K562 (cell line): ENCODE data around the gene PLXNA3. TPM values are rescaled to one million over a fixed set of nuclear protein-coding genes. Genes with fewer than 3 reads are reported as not detected.
A peak's percentile ranks its signal among the peaks of the same experiment; 100 is the strongest.

Source experiments
- BDP1 ChIP-seq: IDR thresholded peaks from 3 replicates; pipeline ENCODE4 v1.6.1; 2011; ENCODE audit not compliant: insufficient read length, insufficient read depth
- CBFA2T3 ChIP-seq: fragments of 450-650 bp; IDR thresholded peaks from 2 replicates; pipeline ENCODE4 v1.6.1; 2017
- CHD1 ChIP-seq: fragments of 200-600 bp; sonication (generic); IDR thresholded peaks from one replicate; pipeline ENCODE4 v1.6.1; 2012; ENCODE audit warnings: mild to moderate bottlenecking, moderate library complexity, low read length, inconsistent platforms
- EP400 ChIP-seq: fragments of 450-650 bp; IDR thresholded peaks from 2 replicates; pipeline ENCODE4 v1.6.1; 2017; ENCODE audit warnings: antibody characterized with exemption, mild to moderate bottlenecking, moderate library complexity
- MEIS2 ChIP-seq: fragments of 450-650 bp; IDR thresholded peaks from 2 replicates; pipeline ENCODE4 v1.6.1; 2014; ENCODE audit warnings: mild to moderate bottlenecking; ENCODE audit not compliant: partially characterized antibody
- SMARCA5 ChIP-seq: fragments of 450-650 bp; IDR thresholded peaks from 2 replicates; pipeline ENCODE4 v1.6.1; 2016
- SPI1 ChIP-seq: IDR thresholded peaks from 2 replicates; pipeline ENCODE4 v1.6.1; 2011; ENCODE audit warnings: low read depth, low read length, control low read depth, borderline replicate concordance
- SREBF1 ChIP-seq: fragments of 150-350 bp; IDR thresholded peaks from 2 replicates; pipeline ENCODE4 v1.6.1; 2014; ENCODE audit warnings: antibody characterized with exemption, low read depth, low read length, borderline replicate concordance
- SRSF1 ChIP-seq: fragments of 200-400 bp; formaldehyde crosslinking; IDR thresholded peaks from 2 replicates; pipeline ENCODE4 v1.6.1; 2017; ENCODE audit warnings: mild to moderate bottlenecking, low read depth, low read length, moderate library complexity
- ZBTB1 ChIP-seq: sonication (generic); formaldehyde crosslinking; IDR thresholded peaks from 2 replicates; pipeline ENCODE4 v1.8.1; 2023; ENCODE audit warnings: missing genetic modification reagents, low read depth, mild to moderate bottlenecking, borderline replicate concordance
- ZC3H8 ChIP-seq: fragments of 450-650 bp; IDR thresholded peaks from 2 replicates; pipeline ENCODE4 v1.6.1; 2017
- ZNF699 ChIP-seq: fragments of 250-450 bp; sonication (Bioruptor Pico); IDR thresholded peaks from 2 replicates; pipeline ENCODE4 v1.8.0; 2021; ENCODE audit warnings: mild to moderate bottlenecking, moderate library complexity; ENCODE audit not compliant: insufficient replicate concordance
- polyA plus RNA-seq, 8 experiments: library from polyadenylated mRNA; depleted of rRNA in 4 of 8; stranded (reverse) in 5 of 8; unstranded in 3 of 8; fragments of >200 nt; fragmentation: Nextera tagmentation in 2 of 8; fragmentation: Illumina TruSeq in 1 of 8; extraction: Ambion mirVana in 2 of 8; extraction: Trizol in 1 of 8; gene quantifications; 2 replicates each; pipeline versions ENCODE4 v1.2.1 to v1.2.3, GENCODE V29; 2011 to 2014; ENCODE audit warnings: inconsistent platforms in 1 of 8, missing spikeins in 1 of 8
- total RNA-seq, 7 experiments: library from RNA; depleted of rRNA in 6 of 7; stranded (reverse); fragments of >200 nt in 6 of 7; fragmentation: Illumina TruSeq in 2 of 7; extraction: Trizol in 2 of 7; gene quantifications; 2 replicates each; pipeline versions ENCODE4 v1.2.1 to v1.2.3, GENCODE V29; 2011 to 2021; ENCODE audit warnings: low replicate concordance in 1 of 7
- TF ChIP-seq, protein P1 (sequence below): fragments of 250-450 bp; sonication (Bioruptor Pico); IDR thresholded peaks from 2 replicates; pipeline ENCODE4 v1.8.0; 2021; ENCODE audit warnings: mild to moderate bottlenecking, moderate library complexity
- TF ChIP-seq, protein P2 (sequence below): fragments of 450-650 bp; IDR thresholded peaks from 2 replicates; pipeline ENCODE4 v1.6.1; 2016; ENCODE audit warnings: mild to moderate bottlenecking, moderate library complexity

Gene PLXNA3
- total and polyA plus RNA-seq, 9 of the 15 experiments (the other 6 are each of a cell fraction or from before 2014, with no cell fraction given) = 0.32 to 47.8 (median 7.5) TPM

DNA sequence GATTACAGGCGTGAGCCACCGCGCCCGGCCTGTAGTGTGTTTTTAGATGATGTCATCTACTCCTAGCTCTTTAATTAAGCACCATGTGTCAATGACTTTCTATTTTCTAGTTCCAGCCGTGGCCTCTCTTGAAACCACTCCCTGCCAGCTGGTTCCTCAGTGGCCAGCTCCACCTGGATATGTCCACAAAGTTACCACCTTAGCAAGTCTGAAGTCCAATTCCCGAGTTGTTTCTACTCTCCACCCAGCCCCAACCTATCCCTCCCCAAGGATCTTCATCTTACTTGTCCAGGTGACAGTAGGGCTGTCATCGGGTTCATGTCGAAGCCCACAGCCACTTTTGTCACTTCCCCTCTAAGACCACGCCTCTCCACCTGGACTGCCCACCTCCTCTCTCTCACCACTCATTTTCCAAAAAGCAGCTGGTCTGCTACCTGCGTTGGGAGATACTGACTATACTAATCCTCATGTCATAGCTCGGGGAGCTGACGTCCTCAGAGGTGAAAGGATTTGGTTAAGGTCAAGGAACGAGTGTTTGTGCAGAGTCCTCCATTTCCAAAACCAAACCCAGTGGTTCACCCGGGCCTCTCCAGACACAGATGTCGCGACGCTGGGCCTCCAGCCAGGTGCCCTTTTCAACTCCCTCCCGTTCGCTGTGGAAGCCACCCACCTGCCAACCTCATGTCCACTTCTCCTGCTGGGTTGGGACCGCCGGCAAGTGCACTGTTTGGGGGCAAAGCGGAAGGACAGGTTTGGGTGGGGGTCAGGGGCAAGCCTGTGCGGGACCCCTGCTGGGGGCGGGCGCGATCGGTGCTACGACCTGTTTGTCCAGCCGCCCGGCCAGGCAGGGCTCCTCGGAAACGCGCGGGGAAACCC, 57.2 kb downstream of the PLXNA3 start (continued):
- TF ChIP-seq, protein P1, sequence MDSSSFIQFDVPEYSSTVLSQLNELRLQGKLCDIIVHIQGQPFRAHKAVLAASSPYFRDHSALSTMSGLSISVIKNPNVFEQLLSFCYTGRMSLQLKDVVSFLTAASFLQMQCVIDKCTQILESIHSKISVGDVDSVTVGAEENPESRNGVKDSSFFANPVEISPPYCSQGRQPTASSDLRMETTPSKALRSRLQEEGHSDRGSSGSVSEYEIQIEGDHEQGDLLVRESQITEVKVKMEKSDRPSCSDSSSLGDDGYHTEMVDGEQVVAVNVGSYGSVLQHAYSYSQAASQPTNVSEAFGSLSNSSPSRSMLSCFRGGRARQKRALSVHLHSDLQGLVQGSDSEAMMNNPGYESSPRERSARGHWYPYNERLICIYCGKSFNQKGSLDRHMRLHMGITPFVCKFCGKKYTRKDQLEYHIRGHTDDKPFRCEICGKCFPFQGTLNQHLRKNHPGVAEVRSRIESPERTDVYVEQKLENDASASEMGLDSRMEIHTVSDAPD (CRISPR knock-in tag) = no peak
- TF ChIP-seq MEIS2 = peak; percentile 73
- TF ChIP-seq ZBTB1 = no peak
- TF ChIP-seq SPI1 = peak; percentile 79
- no peak for TF ChIP-seq ZC3H8
- TF ChIP-seq SREBF1 = no peak
- TF ChIP-seq ZNF699 = no peak
- TF ChIP-seq, protein P2, sequence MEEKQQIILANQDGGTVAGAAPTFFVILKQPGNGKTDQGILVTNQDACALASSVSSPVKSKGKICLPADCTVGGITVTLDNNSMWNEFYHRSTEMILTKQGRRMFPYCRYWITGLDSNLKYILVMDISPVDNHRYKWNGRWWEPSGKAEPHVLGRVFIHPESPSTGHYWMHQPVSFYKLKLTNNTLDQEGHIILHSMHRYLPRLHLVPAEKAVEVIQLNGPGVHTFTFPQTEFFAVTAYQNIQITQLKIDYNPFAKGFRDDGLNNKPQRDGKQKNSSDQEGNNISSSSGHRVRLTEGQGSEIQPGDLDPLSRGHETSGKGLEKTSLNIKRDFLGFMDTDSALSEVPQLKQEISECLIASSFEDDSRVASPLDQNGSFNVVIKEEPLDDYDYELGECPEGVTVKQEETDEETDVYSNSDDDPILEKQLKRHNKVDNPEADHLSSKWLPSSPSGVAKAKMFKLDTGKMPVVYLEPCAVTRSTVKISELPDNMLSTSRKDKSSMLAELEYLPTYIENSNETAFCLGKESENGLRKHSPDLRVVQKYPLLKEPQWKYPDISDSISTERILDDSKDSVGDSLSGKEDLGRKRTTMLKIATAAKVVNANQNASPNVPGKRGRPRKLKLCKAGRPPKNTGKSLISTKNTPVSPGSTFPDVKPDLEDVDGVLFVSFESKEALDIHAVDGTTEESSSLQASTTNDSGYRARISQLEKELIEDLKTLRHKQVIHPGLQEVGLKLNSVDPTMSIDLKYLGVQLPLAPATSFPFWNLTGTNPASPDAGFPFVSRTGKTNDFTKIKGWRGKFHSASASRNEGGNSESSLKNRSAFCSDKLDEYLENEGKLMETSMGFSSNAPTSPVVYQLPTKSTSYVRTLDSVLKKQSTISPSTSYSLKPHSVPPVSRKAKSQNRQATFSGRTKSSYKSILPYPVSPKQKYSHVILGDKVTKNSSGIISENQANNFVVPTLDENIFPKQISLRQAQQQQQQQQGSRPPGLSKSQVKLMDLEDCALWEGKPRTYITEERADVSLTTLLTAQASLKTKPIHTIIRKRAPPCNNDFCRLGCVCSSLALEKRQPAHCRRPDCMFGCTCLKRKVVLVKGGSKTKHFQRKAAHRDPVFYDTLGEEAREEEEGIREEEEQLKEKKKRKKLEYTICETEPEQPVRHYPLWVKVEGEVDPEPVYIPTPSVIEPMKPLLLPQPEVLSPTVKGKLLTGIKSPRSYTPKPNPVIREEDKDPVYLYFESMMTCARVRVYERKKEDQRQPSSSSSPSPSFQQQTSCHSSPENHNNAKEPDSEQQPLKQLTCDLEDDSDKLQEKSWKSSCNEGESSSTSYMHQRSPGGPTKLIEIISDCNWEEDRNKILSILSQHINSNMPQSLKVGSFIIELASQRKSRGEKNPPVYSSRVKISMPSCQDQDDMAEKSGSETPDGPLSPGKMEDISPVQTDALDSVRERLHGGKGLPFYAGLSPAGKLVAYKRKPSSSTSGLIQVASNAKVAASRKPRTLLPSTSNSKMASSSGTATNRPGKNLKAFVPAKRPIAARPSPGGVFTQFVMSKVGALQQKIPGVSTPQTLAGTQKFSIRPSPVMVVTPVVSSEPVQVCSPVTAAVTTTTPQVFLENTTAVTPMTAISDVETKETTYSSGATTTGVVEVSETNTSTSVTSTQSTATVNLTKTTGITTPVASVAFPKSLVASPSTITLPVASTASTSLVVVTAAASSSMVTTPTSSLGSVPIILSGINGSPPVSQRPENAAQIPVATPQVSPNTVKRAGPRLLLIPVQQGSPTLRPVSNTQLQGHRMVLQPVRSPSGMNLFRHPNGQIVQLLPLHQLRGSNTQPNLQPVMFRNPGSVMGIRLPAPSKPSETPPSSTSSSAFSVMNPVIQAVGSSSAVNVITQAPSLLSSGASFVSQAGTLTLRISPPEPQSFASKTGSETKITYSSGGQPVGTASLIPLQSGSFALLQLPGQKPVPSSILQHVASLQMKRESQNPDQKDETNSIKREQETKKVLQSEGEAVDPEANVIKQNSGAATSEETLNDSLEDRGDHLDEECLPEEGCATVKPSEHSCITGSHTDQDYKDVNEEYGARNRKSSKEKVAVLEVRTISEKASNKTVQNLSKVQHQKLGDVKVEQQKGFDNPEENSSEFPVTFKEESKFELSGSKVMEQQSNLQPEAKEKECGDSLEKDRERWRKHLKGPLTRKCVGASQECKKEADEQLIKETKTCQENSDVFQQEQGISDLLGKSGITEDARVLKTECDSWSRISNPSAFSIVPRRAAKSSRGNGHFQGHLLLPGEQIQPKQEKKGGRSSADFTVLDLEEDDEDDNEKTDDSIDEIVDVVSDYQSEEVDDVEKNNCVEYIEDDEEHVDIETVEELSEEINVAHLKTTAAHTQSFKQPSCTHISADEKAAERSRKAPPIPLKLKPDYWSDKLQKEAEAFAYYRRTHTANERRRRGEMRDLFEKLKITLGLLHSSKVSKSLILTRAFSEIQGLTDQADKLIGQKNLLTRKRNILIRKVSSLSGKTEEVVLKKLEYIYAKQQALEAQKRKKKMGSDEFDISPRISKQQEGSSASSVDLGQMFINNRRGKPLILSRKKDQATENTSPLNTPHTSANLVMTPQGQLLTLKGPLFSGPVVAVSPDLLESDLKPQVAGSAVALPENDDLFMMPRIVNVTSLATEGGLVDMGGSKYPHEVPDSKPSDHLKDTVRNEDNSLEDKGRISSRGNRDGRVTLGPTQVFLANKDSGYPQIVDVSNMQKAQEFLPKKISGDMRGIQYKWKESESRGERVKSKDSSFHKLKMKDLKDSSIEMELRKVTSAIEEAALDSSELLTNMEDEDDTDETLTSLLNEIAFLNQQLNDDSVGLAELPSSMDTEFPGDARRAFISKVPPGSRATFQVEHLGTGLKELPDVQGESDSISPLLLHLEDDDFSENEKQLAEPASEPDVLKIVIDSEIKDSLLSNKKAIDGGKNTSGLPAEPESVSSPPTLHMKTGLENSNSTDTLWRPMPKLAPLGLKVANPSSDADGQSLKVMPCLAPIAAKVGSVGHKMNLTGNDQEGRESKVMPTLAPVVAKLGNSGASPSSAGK = peak; percentile 46; the same call in 1 of the 2 replicates
- no peak for TF ChIP-seq BDP1
- TF ChIP-seq SRSF1 = no peak
- TF ChIP-seq CHD1 = peak; percentile 54
- 0 out of 2 replicates have a peak, but pooled peaks have one; percentile 1 for TF ChIP-seq SMARCA5
- peak; percentile 33; the same call in 1 of the 2 replicates for TF ChIP-seq CBFA2T3
- TF ChIP-seq EP400 = peak; percentile 14; the same call in 1 of the 2 replicates
